Measurements from ENCODE around the gene IFNK. TPM values are rescaled to one million over a fixed set of nuclear protein-coding genes. Genes with fewer than 3 reads are reported as not detected.

The IFNK gene
- polyA plus RNA-seq, 1 of the 3 experiments (the other 2 are of a cell fraction) = not detected

DNA sequence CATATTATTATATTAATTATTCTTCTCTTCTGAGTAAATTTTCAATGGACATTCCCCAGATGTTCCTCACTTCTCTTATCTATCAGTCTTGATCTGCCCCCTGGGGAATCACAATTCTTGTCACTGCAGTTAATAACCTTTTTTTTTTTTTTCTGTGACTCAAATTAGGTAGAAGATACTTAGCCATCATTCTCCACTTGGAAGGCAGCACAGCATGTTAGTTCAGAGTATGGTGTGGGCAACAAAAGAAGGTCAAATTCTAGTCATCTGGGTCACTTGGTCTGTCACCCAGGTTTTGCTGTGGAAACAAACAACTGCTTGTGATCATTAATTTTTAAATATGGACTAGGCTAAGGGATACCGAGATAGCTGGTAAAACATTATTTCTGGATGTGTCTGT, 13.7 kb downstream of the IFNK start:
- Histone ChIP-seq H3K4me3 (ENCODE audit: low read depth in 2 of 2, low read length in 1 of 2) (no peak overlapping the region), H3K9me3 (no peaks in the 10 kb centered on the region), H3K9ac (no peak overlapping the region), H2AFZ (ENCODE audit: low read depth) (no peak overlapping the region), H3K9me2 (no peaks in the 10 kb centered on the region), H3K27ac (ENCODE audit: low read depth in 2 of 2, low read length in 1 of 2) (no peak overlapping the region), H3K79me2 (ENCODE audit: insufficient read depth) (no peaks in the 10 kb centered on the region), H3K4me2 (no peak overlapping the region), H3F3A (replicated peaks; ENCODE audit: insufficient read depth) (no peaks in the 10 kb centered on the region), H3K27me3 (ENCODE audit: insufficient read depth) (no peaks in the 10 kb centered on the region), H3K36me3 (replicated peaks in 1 of 2; ENCODE audit: control insufficient read depth in 1 of 2, insufficient read depth in 2 of 2, low read length in 1 of 2) (no peaks in the 10 kb centered on the region), H3K4me1 (ENCODE audit: control insufficient read depth in 1 of 2, insufficient read depth in 2 of 2, low read depth in 1 of 2, low read length in 1 of 2) (peaks cover 0 to 4% of the 10 kb centered on the region in 2 experiments; a peak in 2 of 4 replicates), H4K20me1 (ENCODE audit: insufficient read depth) (no peaks in the 10 kb centered on the region)
- WGBS (ENCODE audit: low lambda C conversion rate) = 89% methylated on average over 1 of the region's 1 CpG
- no peak for DNase-seq
- POLR2A ChIA-PET = no interaction called here
- CTCF ChIA-PET = interaction anchor here (1.1 to 5.9 kb wide), 3 partner anchors 8 to 204 kb away, joined by 3 to 26 read pairs (median 8); partner anchors contain the start of gene MOB3B
- TF ChIP-seq RCOR1 (IDR thresholded peaks at IDR 0.05; ENCODE audit: low read length) (no peak), EZH2phosphoT487 (IDR thresholded peaks at IDR 0.05; ENCODE audit: borderline replicate concordance, low read depth) (no peak), TAF1 (IDR thresholded peaks at IDR 0.05; ENCODE audit: borderline replicate concordance, low read depth, low read length) (no peak), MXI1 (IDR thresholded peaks at IDR 0.05; ENCODE audit: low read depth, low read length) (no peak), JUND (IDR thresholded peaks at IDR 0.05) (no peak), ZBTB33 (IDR thresholded peaks at IDR 0.05; ENCODE audit: borderline replicate concordance, low read depth) (no peak), SMC3 (IDR thresholded peaks at IDR 0.05; ENCODE audit: low read depth, low read length) (no peak), FOXJ3 (CRISPR knock-in tag; IDR thresholded peaks at IDR 0.05) (no peak), USF1 (IDR thresholded peaks at IDR 0.05; ENCODE audit: borderline replicate concordance, low read depth) (no peak), TCF12 (IDR thresholded peaks at IDR 0.05) (no peak), FOXM1 (IDR thresholded peaks at IDR 0.05; ENCODE audit: low read depth) (no peak), SIN3A (IDR thresholded peaks at IDR 0.05; ENCODE audit: borderline replicate concordance, low read depth, low read length) (no peak), POLR2AphosphoS5 (IDR thresholded peaks at IDR 0.05; ENCODE audit: low read depth, low read length) (no peak), RAD21 (IDR thresholded peaks at IDR 0.05; ENCODE audit: low read length) (no peak), IRF3 (IDR thresholded peaks at IDR 0.05; ENCODE audit: low read depth, low read length) (no peak), RFX5 (IDR thresholded peaks at IDR 0.05; ENCODE audit: low read length) (no peak), NFIC (IDR thresholded peaks at IDR 0.05; ENCODE audit: borderline replicate concordance) (no peak)
- TF ChIP-seq, protein P1, sequence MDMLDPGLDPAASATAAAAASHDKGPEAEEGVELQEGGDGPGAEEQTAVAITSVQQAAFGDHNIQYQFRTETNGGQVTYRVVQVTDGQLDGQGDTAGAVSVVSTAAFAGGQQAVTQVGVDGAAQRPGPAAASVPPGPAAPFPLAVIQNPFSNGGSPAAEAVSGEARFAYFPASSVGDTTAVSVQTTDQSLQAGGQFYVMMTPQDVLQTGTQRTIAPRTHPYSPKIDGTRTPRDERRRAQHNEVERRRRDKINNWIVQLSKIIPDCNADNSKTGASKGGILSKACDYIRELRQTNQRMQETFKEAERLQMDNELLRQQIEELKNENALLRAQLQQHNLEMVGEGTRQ (IDR thresholded peaks at IDR 0.05; ENCODE audit: borderline replicate concordance, low read depth, low read length) = no peak
- TF ChIP-seq, protein P2, sequence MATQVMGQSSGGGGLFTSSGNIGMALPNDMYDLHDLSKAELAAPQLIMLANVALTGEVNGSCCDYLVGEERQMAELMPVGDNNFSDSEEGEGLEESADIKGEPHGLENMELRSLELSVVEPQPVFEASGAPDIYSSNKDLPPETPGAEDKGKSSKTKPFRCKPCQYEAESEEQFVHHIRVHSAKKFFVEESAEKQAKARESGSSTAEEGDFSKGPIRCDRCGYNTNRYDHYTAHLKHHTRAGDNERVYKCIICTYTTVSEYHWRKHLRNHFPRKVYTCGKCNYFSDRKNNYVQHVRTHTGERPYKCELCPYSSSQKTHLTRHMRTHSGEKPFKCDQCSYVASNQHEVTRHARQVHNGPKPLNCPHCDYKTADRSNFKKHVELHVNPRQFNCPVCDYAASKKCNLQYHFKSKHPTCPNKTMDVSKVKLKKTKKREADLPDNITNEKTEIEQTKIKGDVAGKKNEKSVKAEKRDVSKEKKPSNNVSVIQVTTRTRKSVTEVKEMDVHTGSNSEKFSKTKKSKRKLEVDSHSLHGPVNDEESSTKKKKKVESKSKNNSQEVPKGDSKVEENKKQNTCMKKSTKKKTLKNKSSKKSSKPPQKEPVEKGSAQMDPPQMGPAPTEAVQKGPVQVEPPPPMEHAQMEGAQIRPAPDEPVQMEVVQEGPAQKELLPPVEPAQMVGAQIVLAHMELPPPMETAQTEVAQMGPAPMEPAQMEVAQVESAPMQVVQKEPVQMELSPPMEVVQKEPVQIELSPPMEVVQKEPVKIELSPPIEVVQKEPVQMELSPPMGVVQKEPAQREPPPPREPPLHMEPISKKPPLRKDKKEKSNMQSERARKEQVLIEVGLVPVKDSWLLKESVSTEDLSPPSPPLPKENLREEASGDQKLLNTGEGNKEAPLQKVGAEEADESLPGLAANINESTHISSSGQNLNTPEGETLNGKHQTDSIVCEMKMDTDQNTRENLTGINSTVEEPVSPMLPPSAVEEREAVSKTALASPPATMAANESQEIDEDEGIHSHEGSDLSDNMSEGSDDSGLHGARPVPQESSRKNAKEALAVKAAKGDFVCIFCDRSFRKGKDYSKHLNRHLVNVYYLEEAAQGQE (IDR thresholded peaks at IDR 0.05; ENCODE audit: low read depth, low read length) = no peak
- TF ChIP-seq, protein P3, sequence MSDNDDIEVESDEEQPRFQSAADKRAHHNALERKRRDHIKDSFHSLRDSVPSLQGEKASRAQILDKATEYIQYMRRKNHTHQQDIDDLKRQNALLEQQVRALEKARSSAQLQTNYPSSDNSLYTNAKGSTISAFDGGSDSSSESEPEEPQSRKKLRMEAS (IDR thresholded peaks at IDR 0.05; ENCODE audit: low read depth) = no peak
